GM18873 (cell line): ENCODE data around the gene NTPCR.
"Not testable (repeated sequence)": the region's sequence is repeated elsewhere in the genome, so short reads cannot be mapped to it uniquely, and the experiment has no call there.

Experiments used
- ATAC-seq: cut with Tn5 transposase; IDR thresholded peaks from one replicate; pipeline ENCODE4 v1.9.1; 2021; ENCODE audit warnings: mild to moderate bottlenecking, moderate library complexity, moderate number of reproducible peaks; ENCODE audit not compliant: unreplicated experiment, low FRiP score

NTPCR gene

DNA sequence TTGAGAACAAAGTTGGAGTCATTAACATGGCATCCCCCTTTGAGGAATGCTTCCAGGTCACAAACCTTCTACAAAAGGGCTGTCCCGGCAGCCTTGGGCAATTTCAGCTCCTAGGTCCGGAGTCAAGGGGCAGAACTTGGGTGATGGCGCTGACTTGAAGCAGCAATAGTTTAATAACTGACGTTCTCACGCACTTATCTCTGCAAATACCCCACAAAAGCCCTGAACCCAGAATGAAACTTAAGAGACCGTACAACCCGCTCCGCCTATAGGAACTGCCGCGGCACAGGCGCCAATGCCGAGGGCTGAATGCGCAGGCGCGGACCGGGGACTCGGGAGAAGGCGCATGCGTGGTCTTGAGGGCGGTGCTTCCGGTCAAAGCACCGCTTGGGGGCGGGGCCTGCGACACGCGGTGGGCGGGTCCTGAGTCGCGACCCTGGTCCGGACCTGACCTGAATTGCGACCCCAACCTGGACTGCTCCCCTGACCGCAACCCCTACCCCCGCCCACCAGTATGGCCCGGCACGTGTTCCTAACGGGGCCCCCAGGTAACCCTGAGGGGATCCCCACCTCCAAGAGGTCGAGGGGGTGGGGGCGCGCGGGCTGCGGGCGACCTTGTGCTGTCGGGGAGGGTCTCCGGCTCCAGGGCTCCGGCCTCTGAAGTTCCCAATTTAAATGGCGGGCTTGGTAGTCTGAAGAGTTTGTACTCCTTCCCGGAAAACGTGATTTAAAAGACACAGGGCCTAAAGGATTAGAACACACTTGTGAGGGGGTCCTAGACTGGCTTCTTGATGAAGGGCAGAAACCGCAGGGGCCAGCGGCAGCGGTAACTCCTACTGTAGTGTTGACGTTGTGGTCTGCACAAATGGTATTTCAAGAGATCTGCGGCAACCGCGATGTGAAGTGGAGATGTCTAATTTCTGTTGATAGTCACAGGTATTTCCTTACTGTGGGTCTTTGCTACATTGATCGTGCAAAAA, at the start of gene NTPCR:
TSS of gene NTPCR (plus strand) at position 415 of the 980 bp plus-strand sequence. CDS start at position 515, 100 bp downstream.
- peak; percentile 82 for ATAC-seq

- ATAC-seq = no peak
Observed at GRCh38 chr1:232900818-232901217, 49.6 kb upstream of the NTPCR start.

DNA sequence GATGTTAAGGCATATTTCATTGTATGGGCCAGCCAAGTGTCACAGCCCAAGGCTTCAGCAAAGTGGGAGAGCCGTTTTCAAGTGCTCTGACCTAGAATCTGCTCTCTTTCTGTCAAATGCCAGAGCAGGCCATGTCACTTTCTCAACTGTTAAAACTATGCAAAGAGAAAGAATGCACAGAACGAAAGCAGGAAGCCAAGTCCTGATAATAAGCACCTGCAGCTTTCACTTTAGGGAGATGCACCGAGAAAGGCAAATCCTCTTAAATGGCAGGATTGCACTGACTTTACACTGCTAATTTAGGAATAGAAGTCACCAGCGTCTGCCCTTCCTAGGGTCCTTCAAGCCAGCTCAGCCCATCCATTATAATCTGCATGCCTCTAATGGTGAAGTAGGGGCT, 49.2 kb upstream of the NTPCR start:
- ATAC-seq = no peak

DNA sequence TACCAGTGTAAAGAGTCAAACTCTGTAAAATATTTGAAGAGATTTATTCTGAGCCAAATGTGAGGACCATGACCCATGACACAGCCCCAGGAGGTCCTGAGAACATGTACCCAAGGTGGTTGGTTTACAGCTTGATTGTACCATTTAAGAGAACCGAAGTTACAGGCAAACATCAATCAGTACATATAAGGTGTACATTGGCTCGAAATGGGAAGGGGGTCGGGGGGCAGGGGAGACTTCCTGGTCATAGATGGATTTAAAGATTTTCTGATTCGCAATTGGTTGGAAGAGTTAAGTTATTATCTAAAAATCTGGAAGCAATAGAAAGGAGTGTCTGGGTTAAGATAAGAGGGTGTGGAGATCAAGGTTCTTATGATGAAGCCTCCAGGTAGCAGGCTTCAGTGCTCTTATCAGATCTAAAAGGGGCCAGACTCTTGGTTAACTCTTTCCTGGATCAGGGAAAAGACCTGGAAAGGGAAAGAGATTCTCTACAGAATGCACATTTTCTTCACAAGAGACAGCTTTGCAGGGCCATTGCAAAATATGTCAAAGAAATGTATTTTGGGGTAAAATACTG, 47.5 kb upstream of the NTPCR start:
- ATAC-seq = no peak

DNA sequence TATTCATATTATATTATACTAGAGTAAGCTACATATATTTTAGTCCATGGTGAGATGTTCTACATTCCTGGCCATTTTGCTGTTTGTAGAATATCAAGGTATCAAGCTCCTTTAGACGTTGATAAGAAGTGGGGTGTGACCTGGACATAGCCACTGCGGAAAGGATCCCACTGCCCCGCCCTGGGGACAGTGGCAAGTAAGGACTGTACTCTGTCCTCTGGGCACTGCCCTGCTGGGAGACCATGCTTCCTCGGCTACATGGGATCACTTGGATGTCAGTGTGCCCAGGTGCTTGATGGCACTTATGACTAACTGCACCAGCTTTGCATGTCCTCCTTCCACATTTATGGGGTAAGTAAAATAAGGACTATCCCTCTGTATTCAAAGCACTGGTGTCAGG, 46.3 kb upstream of the NTPCR start:
- ATAC-seq = no peak

DNA sequence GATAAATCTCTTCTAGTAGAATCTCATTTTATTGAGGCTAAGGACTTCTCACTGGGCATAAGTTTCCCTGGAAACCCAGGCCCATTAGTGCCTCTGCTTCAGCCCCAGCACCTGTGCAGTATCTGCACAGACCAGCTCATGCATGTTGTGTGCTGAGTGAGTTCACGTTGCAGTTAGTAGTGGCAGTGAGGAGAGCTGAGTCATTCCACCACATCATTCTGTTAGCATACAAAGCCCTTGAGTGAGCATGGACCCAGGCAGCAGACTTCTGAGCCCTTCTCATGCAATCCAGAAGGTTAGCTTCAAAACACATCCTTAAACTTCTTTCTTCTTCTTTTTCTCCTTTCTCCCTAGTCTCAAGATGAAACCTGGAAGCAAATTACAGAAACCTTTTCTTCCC, 45.8 kb upstream of the NTPCR start:
- no peak for ATAC-seq

DNA sequence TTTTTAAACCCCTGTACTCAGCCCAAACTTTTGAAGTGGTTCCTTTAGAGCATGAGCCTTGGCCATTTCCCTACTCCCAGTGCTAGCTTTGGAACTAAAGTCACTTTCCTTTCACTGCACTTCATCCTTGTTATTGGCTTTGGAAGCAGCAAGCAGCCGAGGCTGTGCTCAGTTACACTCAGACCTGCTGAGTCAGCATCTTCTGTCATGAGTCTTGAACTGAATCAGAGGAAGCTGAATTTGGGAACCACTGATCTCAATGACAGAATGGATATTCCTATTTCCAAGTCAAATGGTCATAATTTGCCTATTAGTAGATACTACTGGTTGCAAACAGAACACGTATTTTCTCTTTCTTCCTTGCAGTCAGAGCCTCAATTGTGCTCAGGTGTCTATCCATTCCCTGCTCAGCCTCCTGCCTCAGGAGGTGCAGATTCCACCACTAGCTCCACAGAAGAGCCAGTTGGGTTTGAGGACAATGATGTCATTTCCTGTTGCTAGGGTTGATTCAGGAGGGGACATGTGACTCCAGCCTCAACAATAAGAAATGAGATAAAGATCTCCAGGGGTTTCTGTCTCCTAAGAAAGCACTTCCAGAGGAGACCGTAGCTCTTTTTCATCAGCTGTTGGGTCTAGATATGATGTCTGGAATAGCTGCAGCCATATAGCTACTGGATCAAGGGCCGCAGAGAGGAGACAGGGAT, 44.9 kb upstream of the NTPCR start:
- no peak for ATAC-seq

- ATAC-seq = no peak
Observed at GRCh38 chr1:232906441-232906840, 44.0 kb upstream of the NTPCR start.

GRCh38 chr1:232908831-232909230, 41.6 kb upstream of the NTPCR start:
- ATAC-seq = no peak

GRCh38 chr1:232909752-232910151, 40.7 kb upstream of the NTPCR start:
- no peak for ATAC-seq

GRCh38 chr1:232911027-232911599, 39.3 kb upstream of the NTPCR start:
- ATAC-seq = no peak

GRCh38 chr1:232912845-232913580, 37.4 kb upstream of the NTPCR start:
- no peak for ATAC-seq

DNA sequence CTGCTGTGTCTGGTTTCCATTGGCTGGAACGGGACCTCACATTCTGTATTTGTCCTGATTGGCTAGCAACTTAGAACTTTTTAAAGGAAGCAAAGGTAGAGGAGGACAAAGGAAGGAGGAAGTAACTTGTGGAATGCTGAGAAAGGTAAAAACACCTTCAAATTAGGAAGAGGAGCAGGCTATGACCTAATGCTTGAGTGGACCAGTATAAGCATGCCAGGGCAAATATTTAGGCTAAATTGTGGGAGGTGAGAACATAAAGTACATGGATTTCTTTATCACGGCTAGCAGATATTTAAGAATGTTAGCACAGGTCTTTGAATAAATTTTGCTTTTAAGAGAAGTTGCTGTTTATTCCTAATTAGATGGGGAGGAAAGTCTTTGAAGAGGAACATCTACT, 36.1 kb upstream of the NTPCR start:
- not testable (repeated sequence) for ATAC-seq

DNA sequence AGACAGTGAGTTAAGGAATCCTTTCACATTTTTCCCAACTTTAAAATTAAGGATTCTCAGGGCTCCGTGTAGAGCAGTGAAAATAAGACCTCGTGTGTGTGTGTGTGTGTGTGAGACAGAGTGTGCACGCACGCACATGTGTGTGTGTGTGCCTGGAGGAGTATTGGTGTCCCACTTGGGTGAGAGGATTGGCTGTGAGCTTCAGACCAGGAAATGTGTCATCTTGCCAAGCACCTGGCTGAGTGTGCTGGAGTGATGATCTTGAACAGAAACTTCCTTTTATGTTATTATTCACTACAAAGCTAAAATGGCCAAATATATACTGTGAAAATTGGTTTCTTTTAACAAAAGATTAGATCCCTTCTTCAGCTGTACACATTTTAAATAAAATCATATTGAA, 35.2 kb upstream of the NTPCR start:
- no peak for ATAC-seq

DNA sequence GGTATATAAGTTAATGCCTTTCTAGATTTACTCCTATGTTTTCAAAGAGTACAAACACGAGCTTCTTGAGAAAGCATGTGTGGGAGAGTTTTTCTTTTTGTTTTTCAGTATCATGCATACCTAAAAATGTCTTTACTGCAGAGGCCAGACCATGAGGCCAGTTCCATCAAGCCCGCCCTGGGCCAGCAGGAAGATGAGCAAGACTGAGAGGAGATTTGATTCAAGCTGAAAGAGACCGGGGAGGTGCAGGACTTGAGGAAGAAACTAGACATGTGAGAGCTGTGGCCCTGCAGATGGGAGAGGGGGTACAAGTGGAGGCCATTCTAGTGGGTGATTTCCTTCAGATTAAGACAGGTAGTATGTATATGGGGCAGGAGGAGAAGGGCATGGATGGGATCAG, 33.4 kb upstream of the NTPCR start:
- no peak for ATAC-seq

- no peak for ATAC-seq
Observed at GRCh38 chr1:232921381-232921780, 29.0 kb upstream of the NTPCR start.

GRCh38 chr1:232922485-232922884, 27.9 kb upstream of the NTPCR start:
- ATAC-seq = no peak

DNA sequence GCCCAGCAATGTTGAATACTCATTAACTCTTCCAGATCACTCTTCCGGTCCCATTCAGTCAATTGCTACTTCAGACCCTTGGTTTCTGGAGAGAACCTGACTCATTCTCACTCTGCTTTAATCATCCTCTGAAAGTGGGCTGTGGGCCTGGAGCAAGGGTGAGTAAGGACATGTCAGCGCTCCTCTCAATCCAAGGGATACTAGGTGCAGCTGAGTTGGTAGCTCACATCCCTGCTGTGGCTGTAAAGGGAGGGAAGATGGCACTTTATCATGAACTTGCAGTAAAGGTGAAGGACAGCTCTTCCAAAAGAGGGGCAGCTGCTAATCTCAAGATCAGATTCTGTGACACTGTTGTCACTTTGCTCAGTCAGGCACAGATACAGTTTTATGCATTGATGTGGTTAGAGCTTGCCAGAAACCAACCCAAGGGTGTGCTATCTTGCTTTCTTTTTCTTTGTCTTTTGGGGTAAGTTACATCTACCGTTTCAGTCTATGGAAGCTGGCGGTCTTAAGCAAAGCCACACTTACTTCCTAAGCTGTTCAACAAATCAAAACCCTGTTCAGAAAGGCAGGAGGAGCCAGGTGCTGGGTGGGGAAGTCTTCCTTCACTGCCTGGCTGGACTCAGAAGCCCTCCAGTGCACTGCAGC, 26.5 kb upstream of the NTPCR start:
- ATAC-seq = no peak

- no peak for ATAC-seq
Observed at GRCh38 chr1:232924874-232925273, 25.5 kb upstream of the NTPCR start.
